ENCODE results near the gene CRYBG3.
"Not testable (repeated sequence)": the region's sequence is repeated elsewhere in the genome, so short reads cannot be mapped to it uniquely, and the experiment has no call there.

GRCh38 chr3:97909830-97910229 is 88.0 kb downstream of the CRYBG3 start:
- not testable (repeated sequence) for TF ChIP-seq CTCF (conservative IDR thresholded peaks at IDR 0.05); EZH2 (IDR thresholded peaks at IDR 0.05; ENCODE audit: low read depth)
